COR-L47 (cell line): Measurements from ENCODE around the gene SLC7A8.
A peak's percentile ranks its signal among the peaks of the same experiment; 100 is the strongest.

Experiments used
- DNase-seq: peaks from one replicate; lab custom pipeline; 2025; lab: John Stamatoyannopoulos, UW

Gene SLC7A8

GRCh38 chr14:23182372-23183157 lies 895 bp downstream of the SLC7A8 start:
- no peak for DNase-seq

GRCh38 chr14:23181946-23182345 lies 1.5 kb downstream of the SLC7A8 start:
- DNase-seq, result no peak

- DNase-seq, result no peak
Observed at GRCh38 chr14:23181453-23181852, 2.0 kb downstream of the SLC7A8 start.

DNA sequence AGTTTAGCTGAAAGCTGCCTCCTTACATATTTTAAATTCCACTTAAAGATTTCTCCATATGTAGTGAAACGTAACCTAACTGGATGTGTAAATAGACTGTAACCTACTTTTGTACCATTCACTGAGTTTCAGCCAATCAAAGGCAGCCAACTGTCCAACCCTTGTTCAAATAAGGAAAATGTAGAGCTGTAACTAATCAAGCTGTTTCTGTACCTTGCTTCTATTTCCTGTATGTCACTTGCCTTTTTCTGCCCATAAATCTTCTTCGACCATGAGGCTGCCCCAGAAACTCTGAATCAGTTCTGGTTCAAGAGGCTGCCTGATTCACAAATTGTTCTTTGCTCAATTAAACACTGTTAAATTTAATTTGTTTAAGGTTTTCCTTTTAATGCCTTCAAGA lies 6.3 kb downstream of the SLC7A8 start:
- no peak for DNase-seq

GRCh38 chr14:23175823-23176222 lies 7.6 kb downstream of the SLC7A8 start:
- peak; percentile 72 for DNase-seq

DNA sequence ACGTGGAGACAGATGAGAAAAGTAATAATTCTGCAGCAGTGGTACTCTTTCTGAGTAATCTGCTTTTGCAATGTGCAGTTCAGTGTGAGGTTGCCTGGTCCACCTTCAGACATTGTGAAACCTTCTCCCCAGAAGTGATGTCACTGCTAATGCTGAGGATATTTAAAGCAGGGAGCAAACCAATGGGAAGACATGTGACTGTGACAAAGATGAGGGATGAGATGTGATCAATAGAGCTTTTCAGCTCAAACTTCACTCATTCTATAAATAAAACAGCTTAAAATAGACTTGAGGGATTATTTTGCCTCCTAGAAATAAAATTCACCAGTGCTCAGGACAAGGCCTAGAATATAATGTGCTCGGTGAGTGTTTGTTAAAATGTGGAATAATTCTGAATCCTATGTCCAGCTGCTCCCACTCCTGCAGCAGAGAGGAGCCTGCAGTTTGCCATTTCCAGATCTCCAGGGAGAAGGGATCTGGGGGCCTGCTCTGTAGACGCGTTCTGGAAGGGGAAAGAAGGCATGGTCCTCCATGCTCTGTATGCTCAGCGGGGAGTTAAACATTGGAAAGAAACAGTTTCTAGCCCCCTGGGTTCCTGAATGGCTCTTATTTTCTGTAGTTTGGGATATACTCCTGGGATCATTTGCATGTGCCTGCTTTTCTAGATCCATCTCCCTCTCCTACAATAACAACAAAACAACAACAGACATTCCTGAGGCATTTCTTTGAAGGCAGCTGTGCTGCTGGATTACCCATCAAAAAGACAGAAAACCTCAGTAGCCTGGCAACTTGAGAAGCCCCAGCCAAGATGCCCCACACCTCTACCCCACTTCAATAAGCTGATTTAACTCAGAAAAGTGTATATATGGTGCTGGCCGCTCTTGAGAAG lies 8.9 kb downstream of the SLC7A8 start:
- no peak for DNase-seq

DNA sequence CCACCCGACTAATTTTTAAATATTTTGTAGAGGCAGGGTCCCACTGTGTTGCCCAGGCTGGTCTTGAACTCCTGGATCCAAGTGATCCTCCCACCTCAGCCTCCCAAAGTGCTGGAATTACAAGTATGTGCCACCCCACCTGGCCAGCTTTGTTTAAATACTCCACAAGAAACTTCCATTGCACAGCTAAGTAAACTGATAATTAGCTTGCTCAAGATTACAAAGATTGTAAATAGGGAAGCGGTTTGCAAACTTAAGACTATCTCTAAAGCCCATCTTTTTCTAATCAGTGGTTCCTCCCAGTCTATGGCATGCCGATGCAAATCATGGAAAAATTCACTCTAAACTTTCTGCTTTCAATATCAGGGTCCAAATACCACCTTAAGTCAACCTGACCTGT lies 9.7 kb downstream of the SLC7A8 start:
- no peak for DNase-seq

GRCh38 chr14:23173031-23173430 lies 10.4 kb downstream of the SLC7A8 start:
- no peak for DNase-seq

- DNase-seq, result no peak
Observed at GRCh38 chr14:23172574-23172973, 10.9 kb downstream of the SLC7A8 start.

DNA sequence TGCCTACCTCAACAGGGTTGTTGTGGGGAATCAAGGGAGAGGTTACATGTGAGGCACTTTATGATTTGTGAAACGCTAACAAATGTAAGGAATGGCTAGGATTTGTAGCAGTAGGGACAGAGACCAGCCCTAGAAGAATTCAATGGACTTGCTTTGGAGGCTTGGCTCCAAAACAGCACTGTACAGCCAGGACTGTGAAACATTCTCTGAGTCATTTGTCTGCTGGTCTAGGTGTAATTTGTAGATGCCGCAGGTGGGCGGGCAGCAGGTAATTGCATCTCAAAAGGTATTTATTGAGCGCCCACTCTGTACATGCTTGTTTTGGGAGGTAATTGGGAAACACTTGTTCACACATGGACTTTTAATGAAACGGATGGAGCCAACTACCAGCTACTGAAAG lies 11.4 kb downstream of the SLC7A8 start:
- no peak for DNase-seq

- no peak for DNase-seq
Observed at GRCh38 chr14:23171222-23171975, 12.1 kb downstream of the SLC7A8 start.

- no peak for DNase-seq
Observed at GRCh38 chr14:23169622-23170021, 13.8 kb downstream of the SLC7A8 start.

DNA sequence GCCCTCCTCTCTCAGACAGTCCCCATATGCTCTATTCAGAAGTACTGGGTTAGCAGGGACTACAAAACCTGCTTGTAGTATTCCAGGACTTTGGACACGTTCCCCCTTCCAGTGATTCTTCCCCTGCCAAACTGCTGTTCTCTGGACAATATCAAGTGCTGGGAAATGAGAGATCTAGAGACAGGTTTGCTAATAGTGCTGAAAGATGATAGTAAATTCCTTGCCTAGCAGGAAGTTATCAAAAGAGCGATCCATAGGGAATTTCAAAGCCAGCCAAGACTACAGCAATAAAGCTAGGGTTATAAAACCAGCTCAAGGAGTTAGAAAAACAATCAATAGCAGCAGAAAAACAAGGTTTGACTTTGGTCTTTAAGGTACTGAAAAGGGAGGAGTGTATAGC lies 15.2 kb downstream of the SLC7A8 start:
- no peak for DNase-seq

DNA sequence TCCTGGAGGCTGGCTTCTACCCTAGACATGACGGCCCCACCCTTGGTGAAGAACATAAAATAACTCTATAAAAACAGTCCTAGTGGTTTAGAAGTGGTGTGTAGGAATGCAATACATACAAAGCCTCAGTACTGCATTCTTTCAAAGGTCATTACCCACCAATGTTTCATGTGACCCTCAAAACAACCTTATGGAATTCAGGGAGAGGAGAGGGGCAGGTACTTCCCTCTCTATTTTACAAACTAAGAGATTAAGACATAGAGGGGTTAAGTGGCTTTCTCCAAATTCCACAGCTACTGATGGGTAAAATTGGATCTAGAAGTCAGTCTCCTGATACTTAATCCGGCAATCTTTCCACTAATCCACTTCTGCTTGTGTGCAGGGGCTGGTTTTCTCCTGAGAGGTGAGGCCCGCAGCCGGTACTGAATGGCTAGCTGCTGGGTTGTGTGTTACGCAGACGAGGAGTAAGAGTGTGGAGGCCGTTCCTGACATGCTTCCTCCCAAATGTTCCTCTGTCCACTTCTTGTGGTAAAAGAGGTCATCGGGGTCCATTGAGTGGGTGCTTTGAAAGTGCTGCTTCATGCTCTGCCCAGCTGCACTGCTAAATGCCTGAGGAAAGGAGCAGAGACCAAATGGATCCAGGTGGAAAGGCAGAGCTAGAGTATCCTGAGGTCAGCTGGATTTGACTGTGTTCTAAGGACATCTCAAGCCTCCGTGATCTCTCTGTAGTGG lies 16.2 kb downstream of the SLC7A8 start:
- no peak for DNase-seq

- no peak for DNase-seq
Observed at GRCh38 chr14:23164949-23165348, 18.5 kb downstream of the SLC7A8 start.

- DNase-seq, result no peak
Observed at GRCh38 chr14:23164250-23164649, 19.2 kb downstream of the SLC7A8 start.

DNA sequence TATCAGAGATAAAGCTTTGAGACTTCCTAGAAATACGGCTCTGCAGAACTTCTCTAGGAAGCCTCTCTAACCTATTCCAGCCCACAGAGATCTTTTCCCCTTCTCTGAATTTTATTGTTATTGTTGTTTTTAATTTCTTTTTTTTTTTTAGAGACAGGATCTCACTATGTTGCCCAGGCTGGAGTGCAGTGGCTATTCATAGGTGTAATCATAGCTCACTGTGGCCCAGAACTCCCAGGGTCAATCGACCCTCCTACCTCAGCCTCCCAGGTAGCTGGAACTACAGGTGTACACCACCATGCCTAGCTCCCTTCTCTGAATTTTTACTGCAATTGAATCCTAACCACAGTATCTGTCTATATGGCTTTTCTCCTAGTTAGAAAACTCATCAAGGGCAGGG lies 19.6 kb downstream of the SLC7A8 start:
- no peak for DNase-seq

- DNase-seq, result no peak
Observed at GRCh38 chr14:23162800-23163199, 20.7 kb downstream of the SLC7A8 start.

GRCh38 chr14:23162005-23162404 lies 21.5 kb downstream of the SLC7A8 start:
- no peak for DNase-seq

DNA sequence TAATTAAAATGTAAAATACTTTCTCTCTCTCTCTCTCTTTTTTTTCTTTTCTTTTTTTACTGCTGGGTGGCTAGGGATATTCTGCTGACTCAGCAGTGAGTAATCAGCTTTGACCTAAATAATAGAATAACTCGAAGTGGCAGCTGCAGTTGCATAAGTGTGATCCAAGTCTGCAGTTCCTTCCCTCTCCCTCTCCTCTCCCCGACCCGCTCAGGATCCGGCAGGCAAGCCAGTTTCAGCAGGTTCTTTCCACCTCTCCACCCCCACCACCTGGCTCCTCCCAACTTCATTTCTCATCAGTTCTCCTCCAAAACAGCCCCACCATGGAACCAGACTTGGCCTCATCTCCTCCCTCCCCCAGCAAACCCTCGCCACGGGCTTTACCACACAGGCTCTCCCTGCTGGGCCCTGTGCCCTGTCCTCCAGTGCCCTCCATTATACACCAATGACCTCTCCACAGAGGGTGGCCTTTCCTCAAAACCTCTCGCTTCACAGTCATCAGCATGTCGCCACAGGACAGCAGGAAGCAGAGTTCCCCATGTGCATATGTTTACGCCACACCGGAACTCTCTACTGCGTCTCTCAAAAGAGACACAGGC lies 22.4 kb downstream of the SLC7A8 start:
- DNase-seq, result no peak

- no peak for DNase-seq
Observed at GRCh38 chr14:23159532-23159931, 23.9 kb downstream of the SLC7A8 start.
